GM19452 (cell line): Measurements from ENCODE around the gene OR7D4.
"Not testable (repeated sequence)": the region's sequence is repeated elsewhere in the genome, so short reads cannot be mapped to it uniquely, and the experiment has no call there.

ENCODE experiments used
- ATAC-seq: cut with Tn5 transposase; IDR thresholded peaks from one replicate; pipeline ENCODE4 v1.9.1; 2021; ENCODE audit not compliant: unreplicated experiment

The OR7D4 gene

DNA sequence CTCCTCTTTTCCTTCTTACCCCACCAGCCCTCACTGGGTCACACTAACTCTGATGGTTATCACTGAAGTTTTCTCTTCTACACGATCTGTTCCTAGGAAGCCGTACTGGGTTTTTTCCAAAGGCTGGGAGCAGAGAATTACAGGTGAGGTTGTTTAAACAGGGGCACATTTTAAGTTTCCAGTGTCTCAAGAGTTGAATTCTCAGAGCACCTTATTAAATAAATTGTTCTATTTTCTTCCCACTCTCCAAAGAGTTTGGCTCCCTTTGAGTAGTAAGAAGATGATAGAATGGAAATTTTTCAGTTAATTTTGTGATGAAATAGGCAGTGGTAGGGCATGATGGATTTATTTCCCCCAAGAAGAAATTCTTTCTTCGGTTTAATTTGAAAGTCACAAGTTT, at the start of gene OR7D4:
Gene OR7D4, minus strand, starts transcription at position 101 of the 400 bp plus-strand sequence. CDS start 4,752 bp downstream, outside the sequence.
- ATAC-seq = no peak

DNA sequence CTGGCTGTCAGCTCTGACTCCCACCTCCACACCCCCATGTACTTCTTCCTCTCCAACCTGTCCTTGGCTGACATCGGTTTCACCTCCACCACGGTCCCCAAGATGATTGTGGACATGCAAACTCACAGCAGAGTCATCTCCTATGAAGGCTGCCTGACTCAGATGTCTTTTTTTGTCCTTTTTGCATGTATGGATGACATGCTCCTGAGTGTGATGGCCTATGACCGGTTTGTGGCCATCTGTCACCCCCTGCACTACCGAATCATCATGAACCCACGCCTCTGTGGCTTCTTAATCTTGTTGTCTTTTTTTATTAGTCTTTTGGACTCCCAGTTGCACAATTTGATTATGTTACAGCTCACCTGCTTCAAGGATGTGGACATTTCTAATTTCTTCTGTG, 31.8 kb upstream of the OR7D4 start:
- no peak for ATAC-seq

DNA sequence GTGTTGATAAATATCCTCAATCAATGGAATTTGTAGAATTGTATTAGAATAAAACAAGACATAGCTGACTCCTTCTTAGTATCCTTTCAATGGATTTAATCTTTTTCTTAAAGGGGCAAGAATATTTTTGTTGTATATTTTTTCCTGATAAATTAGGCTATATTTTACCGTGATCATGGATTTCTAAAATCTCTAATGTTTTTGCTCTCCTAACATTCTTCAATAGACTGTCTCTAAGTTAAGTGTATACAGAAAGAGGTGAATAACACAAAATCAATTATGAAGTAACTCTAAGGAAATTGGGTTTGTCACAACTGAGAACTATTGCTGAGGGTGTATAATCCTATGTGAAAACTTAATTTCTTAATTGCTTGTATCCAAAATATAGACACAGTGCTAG, 31.2 kb upstream of the OR7D4 start, which contains the start of gene OR7E24:
Gene OR7E24, plus strand, starts transcription at position 301 of the 400 bp plus-strand sequence. CDS start 114 bp downstream, outside the sequence.
- ATAC-seq = no peak

DNA sequence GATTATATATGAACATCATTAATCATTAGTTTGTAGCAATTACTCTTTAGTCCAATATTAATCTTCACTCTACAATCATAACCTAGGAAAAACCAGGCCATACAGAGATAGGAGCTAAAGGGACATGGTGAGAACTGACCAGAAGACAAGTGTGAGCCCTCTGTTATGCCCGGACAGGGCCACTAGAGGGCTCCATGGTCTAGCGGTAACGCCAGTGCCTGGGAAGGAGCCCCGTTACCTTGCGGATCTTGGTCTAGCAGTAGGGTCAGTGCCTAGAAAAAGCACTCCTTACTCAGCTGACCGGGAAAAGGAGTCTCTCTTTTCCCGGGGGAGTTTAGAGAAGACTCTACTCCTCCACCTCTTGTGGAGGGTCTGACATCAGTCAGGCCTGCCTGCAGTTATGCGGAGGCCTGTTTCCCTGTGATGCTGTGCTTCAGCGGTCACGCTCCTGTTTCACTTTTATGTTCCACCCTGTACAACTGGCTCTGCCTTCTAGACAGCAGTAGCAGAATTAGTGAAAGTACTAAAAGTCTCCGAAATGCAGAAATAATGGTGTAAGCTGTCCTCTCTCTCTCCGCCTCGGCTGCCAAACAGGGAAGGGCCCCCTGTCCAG, 13.8 kb downstream of the OR7D4 start:
- ATAC-seq = no peak

DNA sequence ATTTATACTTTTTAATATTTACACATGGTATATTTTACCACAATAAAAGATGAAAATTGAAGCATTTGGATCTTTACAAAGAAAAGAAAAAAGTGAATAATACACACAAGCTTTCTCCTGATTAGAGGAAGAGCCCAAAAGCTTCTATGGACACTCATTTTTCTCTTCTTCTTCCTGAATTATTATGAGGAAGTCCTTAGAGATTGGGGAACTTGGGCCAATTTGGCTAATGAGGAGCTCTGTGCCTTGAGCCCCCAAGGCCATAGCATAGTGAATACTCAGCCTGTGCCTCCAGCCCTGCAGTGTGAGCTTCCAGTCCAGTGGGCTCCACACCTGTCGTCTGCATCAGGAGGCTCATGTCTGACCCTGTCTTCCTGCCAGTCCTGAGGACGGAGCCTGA, 21.3 kb downstream of the OR7D4 start:
- ATAC-seq = not testable (repeated sequence)

DNA sequence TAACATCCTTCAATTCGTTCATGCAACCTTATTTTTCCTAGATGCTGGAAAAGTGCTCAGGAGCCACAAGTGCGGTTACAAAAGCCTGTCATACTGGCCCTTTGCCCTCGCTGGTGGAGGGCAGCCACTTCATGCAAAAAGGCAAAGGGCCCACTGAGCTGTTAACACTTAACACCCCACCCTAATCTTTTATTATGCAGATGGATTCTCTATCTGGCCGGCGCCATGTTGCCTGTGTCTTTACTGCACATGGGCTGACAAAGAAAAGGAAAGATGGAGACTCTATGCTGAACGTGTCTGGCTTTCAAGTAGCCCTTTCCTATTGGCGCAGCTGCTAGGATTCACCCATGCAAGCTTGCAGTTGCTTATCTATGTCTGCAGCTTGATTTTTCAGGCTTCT, 29.9 kb downstream of the OR7D4 start:
- no peak for ATAC-seq

DNA sequence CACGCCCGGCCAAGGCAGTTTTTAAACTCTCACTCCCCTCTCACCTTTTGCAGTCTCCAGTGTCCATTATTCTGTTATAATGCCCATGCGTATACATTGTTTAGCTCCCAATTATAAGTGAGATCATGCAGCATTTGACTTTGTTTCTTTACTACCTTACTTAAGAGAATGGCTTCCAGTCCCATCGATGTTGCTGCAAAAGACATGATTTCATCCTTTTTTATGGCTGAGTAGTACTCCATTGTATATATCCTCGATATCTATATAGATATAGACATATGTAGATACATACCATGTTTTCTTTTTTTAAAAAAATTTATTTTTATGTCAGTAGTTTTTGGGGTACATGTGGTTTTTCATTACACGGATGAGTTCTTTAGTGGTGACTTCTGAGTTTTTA, 32.2 kb downstream of the OR7D4 start:
- ATAC-seq = no peak

DNA sequence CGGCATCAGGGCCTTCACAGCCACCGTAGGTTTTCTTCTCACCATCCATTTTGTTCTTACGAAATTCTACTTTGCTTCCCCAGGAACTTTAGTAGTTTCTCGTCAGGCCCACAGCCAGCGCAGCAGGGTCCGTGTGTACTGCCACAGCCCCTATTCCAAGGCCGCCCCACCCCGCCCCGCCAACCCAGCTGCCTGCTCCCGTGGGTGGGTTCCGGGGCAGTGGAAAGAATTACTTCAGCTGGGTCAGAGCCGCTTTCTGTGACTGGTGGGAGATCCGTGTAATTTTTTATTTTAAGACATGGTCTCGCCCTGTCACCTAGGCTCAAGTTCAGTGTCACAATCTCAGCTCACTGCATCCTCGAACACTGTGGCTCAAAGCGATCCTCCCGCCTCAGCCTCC, 36.4 kb downstream of the OR7D4 start:
- no peak for ATAC-seq

DNA sequence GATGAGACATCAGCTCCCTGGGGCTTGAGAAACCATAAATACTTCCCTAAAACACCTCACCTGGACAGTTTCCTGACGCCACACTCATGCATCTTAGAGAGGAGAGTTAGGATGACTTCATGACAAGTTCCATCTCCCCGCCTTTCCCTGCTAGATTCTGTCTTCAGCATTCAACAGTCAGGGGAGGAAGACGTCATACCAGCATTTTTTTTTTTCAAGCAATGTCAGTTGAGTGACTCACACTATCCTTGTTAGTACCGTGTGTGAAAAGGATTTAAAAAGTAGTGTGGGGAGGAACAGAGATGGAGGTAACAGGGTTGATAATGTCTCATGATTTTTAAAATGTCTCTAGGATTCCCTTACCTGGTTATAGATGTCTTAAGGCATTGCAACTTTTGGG, 40.5 kb downstream of the OR7D4 start, which contains the start of gene OR7D2:
Gene OR7D2, plus strand, starts transcription at position 79 of the 400 bp plus-strand sequence. CDS start 6,803 bp downstream, outside the sequence.
- no peak for ATAC-seq

DNA sequence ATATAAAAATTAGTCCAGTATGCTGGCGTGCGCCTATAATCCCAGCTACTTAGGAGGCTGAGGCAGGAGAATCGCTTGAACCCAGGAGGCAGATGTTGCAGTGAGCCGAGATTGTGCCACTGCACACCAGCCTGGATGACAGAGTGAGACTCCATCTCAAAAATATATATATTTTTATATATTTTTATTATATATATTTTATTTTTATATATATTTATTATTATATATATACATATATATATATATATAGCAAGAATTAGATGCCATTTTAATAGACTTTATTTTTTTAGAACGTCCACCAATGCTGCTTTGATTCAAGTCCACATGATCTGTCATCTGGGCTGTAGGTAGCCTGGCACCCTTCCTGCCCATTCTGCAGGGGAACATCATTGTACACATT, 44.1 kb downstream of the OR7D4 start:
- ATAC-seq = no peak

DNA sequence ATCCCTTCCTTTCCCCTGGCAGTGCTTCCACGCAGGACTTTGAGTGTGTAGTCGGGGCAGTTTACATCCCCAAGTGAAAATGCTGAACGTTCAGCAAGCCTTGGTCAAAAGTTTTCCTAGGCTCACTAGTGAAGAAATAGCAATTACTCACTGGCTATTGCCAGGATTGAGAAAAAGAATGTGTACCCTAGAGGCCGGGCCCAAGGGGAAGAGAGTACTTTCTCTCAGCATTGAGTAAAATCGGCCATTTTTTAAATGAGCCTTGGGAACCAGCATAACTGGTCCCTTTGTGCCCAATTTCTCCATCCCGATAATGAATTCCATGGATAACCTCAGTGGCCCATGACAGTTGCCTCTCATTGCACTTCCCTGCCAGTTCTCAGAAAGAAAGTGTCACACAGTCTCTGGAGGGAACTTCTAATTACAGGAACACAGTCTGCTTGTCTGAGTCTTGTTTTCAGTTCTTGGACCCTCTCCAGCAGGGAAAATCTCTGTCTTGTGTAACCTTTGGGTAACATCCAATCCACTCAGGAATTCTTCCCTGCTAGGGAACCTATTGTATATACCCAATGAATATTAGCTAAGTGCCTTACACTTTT, 47.9 kb downstream of the OR7D4 start:
- ATAC-seq = no peak

DNA sequence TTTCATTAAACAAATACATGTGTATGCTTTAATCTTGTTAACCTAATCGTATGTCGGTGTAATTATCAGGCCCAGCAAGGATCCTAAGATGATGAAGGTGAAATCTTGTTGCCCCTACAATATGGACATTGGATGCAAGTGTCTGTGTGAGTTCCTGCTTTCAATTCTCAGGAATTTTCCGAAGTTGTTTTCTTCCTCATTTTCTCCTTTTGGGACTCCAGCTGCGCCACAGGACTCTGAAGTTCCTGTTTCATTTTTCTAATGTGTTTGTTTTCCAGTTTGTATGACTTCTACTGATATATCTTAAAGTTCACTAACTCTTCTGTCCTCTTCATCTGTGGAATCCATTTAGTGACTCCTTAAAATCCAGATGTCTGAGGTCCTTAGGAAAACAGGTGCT, 52.5 kb downstream of the OR7D4 start:
- ATAC-seq = no peak

DNA sequence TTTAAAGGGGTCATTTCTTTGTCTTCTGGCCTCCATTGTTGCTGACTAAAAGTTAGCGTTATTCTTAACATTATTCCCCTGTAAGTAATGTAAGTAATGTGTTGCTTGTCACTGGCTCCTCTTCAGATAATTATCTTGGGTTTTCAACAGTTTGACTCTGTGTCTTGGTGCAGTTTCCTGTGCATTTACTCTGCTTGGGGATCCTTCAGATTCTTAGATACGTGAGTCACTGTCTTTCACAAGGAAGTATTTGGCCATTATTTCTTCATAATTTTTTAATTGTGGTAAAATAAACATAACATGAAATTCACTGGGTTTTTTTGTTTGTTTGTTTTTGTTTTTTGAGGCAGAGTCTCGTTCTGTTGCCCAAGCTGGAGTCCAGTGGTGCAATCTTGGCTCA, 54.1 kb downstream of the OR7D4 start:
- no peak for ATAC-seq

DNA sequence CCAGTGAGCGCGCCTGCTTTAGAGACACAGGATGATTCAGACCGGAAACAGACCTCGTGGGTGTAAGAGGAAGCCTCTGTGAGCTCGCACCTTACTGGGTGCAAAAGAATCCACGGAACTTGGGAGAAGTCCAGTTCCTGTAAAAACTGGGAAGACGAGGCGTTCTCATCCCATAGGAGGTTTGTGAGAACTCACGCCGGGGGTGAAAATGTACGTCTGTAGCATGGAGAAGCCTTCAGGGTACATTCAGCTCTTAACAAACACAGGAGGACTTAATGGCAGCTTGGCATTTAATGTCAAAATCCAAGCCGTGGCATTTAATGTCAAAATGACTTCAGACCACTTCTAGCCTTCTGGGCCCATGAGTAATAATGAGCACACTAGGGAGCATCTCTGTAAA, 58.0 kb downstream of the OR7D4 start:
- ATAC-seq = no peak
